Measurements from ENCODE around the gene BET1L.

Gene BET1L

GRCh38 chr11:216081-216974, 9.1 kb upstream of the BET1L start:
- H3K36me3 ChIP-seq (ENCODE audit: control insufficient read depth, insufficient read depth, low read length): peaks cover 51% of the 10 kb centered on the region
- no peak overlapping the region for H3K4me3 ChIP-seq (ENCODE audit: low read depth, low read length)
- H3K9me3 ChIP-seq (ENCODE audit: control insufficient read depth, insufficient read depth, low read depth, low read length): no peaks in the 10 kb centered on the region
- no peaks in the 10 kb centered on the region for H3K4me1 ChIP-seq (ENCODE audit: control insufficient read depth, insufficient read depth, low read length)
- H3K27ac ChIP-seq (ENCODE audit: low read depth, low read length): no peak overlapping the region
- no peak overlapping the region for H3K9ac ChIP-seq (ENCODE audit: low read length)
- H3K27me3 ChIP-seq (ENCODE audit: control insufficient read depth, insufficient read depth, low read length): no peaks in the 10 kb centered on the region

- Histone ChIP-seq H3K9me3 (ENCODE audit: control insufficient read depth, insufficient read depth, low read depth, low read length) (no peaks in the 10 kb centered on the region), H3K4me1 (ENCODE audit: control insufficient read depth, insufficient read depth, low read length) (no peaks in the 10 kb centered on the region), H3K27me3 (ENCODE audit: control insufficient read depth, insufficient read depth, low read length) (no peaks in the 10 kb centered on the region), H3K9ac (ENCODE audit: low read length) (no peak overlapping the region), H3K27ac (ENCODE audit: low read depth, low read length) (no peak overlapping the region), H3K36me3 (ENCODE audit: control insufficient read depth, insufficient read depth, low read length) (peaks cover 58% of the 10 kb centered on the region), H3K4me3 (ENCODE audit: low read depth, low read length) (no peak overlapping the region)
These were observed 8.4 kb upstream of the BET1L start for GRCh38 chr11:215581-216037.

GRCh38 chr11:214083-214482, 6.9 kb upstream of the BET1L start:
- Histone ChIP-seq H3K9ac (ENCODE audit: low read length) (no peak overlapping the region), H3K4me3 (ENCODE audit: low read depth, low read length) (no peak overlapping the region), H3K36me3 (ENCODE audit: control insufficient read depth, insufficient read depth, low read length) (peaks cover 71% of the 10 kb centered on the region), H3K4me1 (ENCODE audit: control insufficient read depth, insufficient read depth, low read length) (peaks cover 10% of the 10 kb centered on the region), H3K27ac (ENCODE audit: low read depth, low read length) (no peak overlapping the region), H3K9me3 (ENCODE audit: control insufficient read depth, insufficient read depth, low read depth, low read length) (no peaks in the 10 kb centered on the region), H3K27me3 (ENCODE audit: control insufficient read depth, insufficient read depth, low read length) (no peaks in the 10 kb centered on the region)

GRCh38 chr11:213111-213510, 5.9 kb upstream of the BET1L start:
- H3K27me3 ChIP-seq (ENCODE audit: control insufficient read depth, insufficient read depth, low read length): no peaks in the 10 kb centered on the region
- no peak overlapping the region for H3K9ac ChIP-seq (ENCODE audit: low read length)
- H3K36me3 ChIP-seq (ENCODE audit: control insufficient read depth, insufficient read depth, low read length): peaks cover 71% of the 10 kb centered on the region
- H3K9me3 ChIP-seq (ENCODE audit: control insufficient read depth, insufficient read depth, low read depth, low read length): no peaks in the 10 kb centered on the region
- H3K27ac ChIP-seq (ENCODE audit: low read depth, low read length): no peak overlapping the region
- H3K4me1 ChIP-seq (ENCODE audit: control insufficient read depth, insufficient read depth, low read length): peaks cover 10% of the 10 kb centered on the region
- H3K4me3 ChIP-seq (ENCODE audit: low read depth, low read length): no peak overlapping the region

- Histone ChIP-seq H3K9ac (ENCODE audit: low read length) (no peak overlapping the region), H3K36me3 (ENCODE audit: control insufficient read depth, insufficient read depth, low read length) (peaks cover 71% of the 10 kb centered on the region), H3K4me3 (ENCODE audit: low read depth, low read length) (no peak overlapping the region), H3K27me3 (ENCODE audit: control insufficient read depth, insufficient read depth, low read length) (no peaks in the 10 kb centered on the region), H3K4me1 (ENCODE audit: control insufficient read depth, insufficient read depth, low read length) (peaks cover 10% of the 10 kb centered on the region), H3K27ac (ENCODE audit: low read depth, low read length) (no peak overlapping the region), H3K9me3 (ENCODE audit: control insufficient read depth, insufficient read depth, low read depth, low read length) (no peaks in the 10 kb centered on the region)
These were observed 5.2 kb upstream of the BET1L start for GRCh38 chr11:212150-213100.

GRCh38 chr11:211741-212140, 4.5 kb upstream of the BET1L start:
- no peaks in the 10 kb centered on the region for H3K27me3 ChIP-seq (ENCODE audit: control insufficient read depth, insufficient read depth, low read length)
- no peak overlapping the region for H3K9ac ChIP-seq (ENCODE audit: low read length)
- H3K36me3 ChIP-seq (ENCODE audit: control insufficient read depth, insufficient read depth, low read length): peaks cover 71% of the 10 kb centered on the region
- H3K9me3 ChIP-seq (ENCODE audit: control insufficient read depth, insufficient read depth, low read depth, low read length): no peaks in the 10 kb centered on the region
- no peak overlapping the region for H3K27ac ChIP-seq (ENCODE audit: low read depth, low read length)
- H3K4me3 ChIP-seq (ENCODE audit: low read depth, low read length): no peak overlapping the region
- H3K4me1 ChIP-seq (ENCODE audit: control insufficient read depth, insufficient read depth, low read length): peaks cover 10% of the 10 kb centered on the region

GRCh38 chr11:211295-211694, 4.1 kb upstream of the BET1L start:
- Histone ChIP-seq H3K27me3 (ENCODE audit: control insufficient read depth, insufficient read depth, low read length) (no peaks in the 10 kb centered on the region), H3K27ac (ENCODE audit: low read depth, low read length) (no peak overlapping the region), H3K4me1 (ENCODE audit: control insufficient read depth, insufficient read depth, low read length) (peaks cover 12% of the 10 kb centered on the region), H3K4me3 (ENCODE audit: low read depth, low read length) (no peak overlapping the region), H3K9ac (ENCODE audit: low read length) (no peak overlapping the region), H3K9me3 (ENCODE audit: control insufficient read depth, insufficient read depth, low read depth, low read length) (no peaks in the 10 kb centered on the region), H3K36me3 (ENCODE audit: control insufficient read depth, insufficient read depth, low read length) (peaks cover 67% of the 10 kb centered on the region)

- Histone ChIP-seq H3K27me3 (ENCODE audit: control insufficient read depth, insufficient read depth, low read length) (no peaks in the 10 kb centered on the region), H3K9ac (ENCODE audit: low read length) (peak overlapping the region; percentile 91), H3K4me3 (ENCODE audit: low read depth, low read length) (no peak overlapping the region), H3K4me1 (ENCODE audit: control insufficient read depth, insufficient read depth, low read length) (peaks cover 16% of the 10 kb centered on the region), H3K36me3 (ENCODE audit: control insufficient read depth, insufficient read depth, low read length) (peaks cover 65% of the 10 kb centered on the region), H3K27ac (ENCODE audit: low read depth, low read length) (no peak overlapping the region; the same call in 1 of the 2 replicates), H3K9me3 (ENCODE audit: control insufficient read depth, insufficient read depth, low read depth, low read length) (no peaks in the 10 kb centered on the region)
These were observed 3.6 kb upstream of the BET1L start for GRCh38 chr11:210803-211180.

- H3K9ac ChIP-seq (ENCODE audit: low read length): peak overlapping the region; percentile 91
- H3K9me3 ChIP-seq (ENCODE audit: control insufficient read depth, insufficient read depth, low read depth, low read length): no peaks in the 10 kb centered on the region
- peak overlapping the region; percentile 32; the same call in 1 of the 2 replicates for H3K27ac ChIP-seq (ENCODE audit: low read depth, low read length)
- H3K27me3 ChIP-seq (ENCODE audit: control insufficient read depth, insufficient read depth, low read length): no peaks in the 10 kb centered on the region
- peaks cover 16% of the 10 kb centered on the region for H3K4me1 ChIP-seq (ENCODE audit: control insufficient read depth, insufficient read depth, low read length)
- H3K4me3 ChIP-seq (ENCODE audit: low read depth, low read length): peak overlapping the region; percentile 92; the same call in 1 of the 2 replicates
- peaks cover 66% of the 10 kb centered on the region for H3K36me3 ChIP-seq (ENCODE audit: control insufficient read depth, insufficient read depth, low read length)
These were observed 3.1 kb upstream of the BET1L start for GRCh38 chr11:210122-210802.

- H3K9ac ChIP-seq (ENCODE audit: low read length): peak overlapping the region; percentile 91
- H3K9me3 ChIP-seq (ENCODE audit: control insufficient read depth, insufficient read depth, low read depth, low read length): no peaks in the 10 kb centered on the region
- H3K27me3 ChIP-seq (ENCODE audit: control insufficient read depth, insufficient read depth, low read length): no peaks in the 10 kb centered on the region
- H3K4me3 ChIP-seq (ENCODE audit: low read depth, low read length): peak overlapping the region; percentile 92
- peaks cover 65% of the 10 kb centered on the region for H3K36me3 ChIP-seq (ENCODE audit: control insufficient read depth, insufficient read depth, low read length)
- H3K4me1 ChIP-seq (ENCODE audit: control insufficient read depth, insufficient read depth, low read length): peaks cover 16% of the 10 kb centered on the region
- peak overlapping the region; percentile 32; the same call in 1 of the 2 replicates for H3K27ac ChIP-seq (ENCODE audit: low read depth, low read length)
These were observed 2.3 kb upstream of the BET1L start for GRCh38 chr11:209275-210121.

All from HUES6 (cell line).